Esophagus squamous epithelium (tissue), 4 donors: ENCODE measurements around the gene VTCN1.

Experiments used
- POLR2A ChIP-seq, 4 donors: fragments of 450-650 bp; IDR thresholded peaks; one replicate each; pipeline ENCODE4 v1.6.1; 2017; ENCODE audit warnings: antibody characterized with exemption in 4 of 4, mild to moderate bottlenecking in 4 of 4, moderate library complexity in 3 of 4
- TF ChIP-seq, protein P1 (sequence below), 6 experiments: fragments of 450-650 bp in 4 of 6; fragments of 200-600 bp in 2 of 6; sonication (generic) in 2 of 6; IDR thresholded peaks; one replicate each; pipeline ENCODE4 v1.5.1; 2016 to 2019; ENCODE audit warnings: antibody characterized with exemption in 6 of 6, mild to moderate bottlenecking in 4 of 6, moderate library complexity in 4 of 6

GRCh38 chr1:117105722-117106121 is 105.0 kb downstream of the VTCN1 start:
- TF ChIP-seq, protein P1, sequence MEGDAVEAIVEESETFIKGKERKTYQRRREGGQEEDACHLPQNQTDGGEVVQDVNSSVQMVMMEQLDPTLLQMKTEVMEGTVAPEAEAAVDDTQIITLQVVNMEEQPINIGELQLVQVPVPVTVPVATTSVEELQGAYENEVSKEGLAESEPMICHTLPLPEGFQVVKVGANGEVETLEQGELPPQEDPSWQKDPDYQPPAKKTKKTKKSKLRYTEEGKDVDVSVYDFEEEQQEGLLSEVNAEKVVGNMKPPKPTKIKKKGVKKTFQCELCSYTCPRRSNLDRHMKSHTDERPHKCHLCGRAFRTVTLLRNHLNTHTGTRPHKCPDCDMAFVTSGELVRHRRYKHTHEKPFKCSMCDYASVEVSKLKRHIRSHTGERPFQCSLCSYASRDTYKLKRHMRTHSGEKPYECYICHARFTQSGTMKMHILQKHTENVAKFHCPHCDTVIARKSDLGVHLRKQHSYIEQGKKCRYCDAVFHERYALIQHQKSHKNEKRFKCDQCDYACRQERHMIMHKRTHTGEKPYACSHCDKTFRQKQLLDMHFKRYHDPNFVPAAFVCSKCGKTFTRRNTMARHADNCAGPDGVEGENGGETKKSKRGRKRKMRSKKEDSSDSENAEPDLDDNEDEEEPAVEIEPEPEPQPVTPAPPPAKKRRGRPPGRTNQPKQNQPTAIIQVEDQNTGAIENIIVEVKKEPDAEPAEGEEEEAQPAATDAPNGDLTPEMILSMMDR (IDR thresholded peaks at IDR 0.05): no peak
- TF ChIP-seq POLR2A (IDR thresholded peaks at IDR 0.05): no peak
